AG04449 (cell line): ENCODE data around the gene SLX4IP.

Experiments
- CTCF ChIA-PET: fragments of 350-600 bp; formaldehyde crosslinking; extraction: SDS; loops from one replicate; lab custom pipeline; 2021; ENCODE audit warnings: antibody characterized with exemption; lab: Yijun Ruan, JAX
- POLR2A ChIA-PET: fragments of 400-600, 350-600 bp; formaldehyde crosslinking; extraction: SDS; loops from one replicate; lab custom pipeline; 2020; ENCODE audit warnings: antibody characterized with exemption, inconsistent platforms; lab: Yijun Ruan, JAX
- DNase-seq: peaks from one replicate; pipeline ENCODE4 v3.0.0-alpha.2; 2010; ENCODE audit warnings: low read depth, low spot score
- H3K4me3 ChIP-seq: 2 replicates; pipeline ENCODE4 v1.5.1; 2011; ENCODE audit warnings: low read depth, mild to moderate bottlenecking, control low read depth, low read length
- CTCF ChIP-seq: IDR thresholded peaks from one replicate; pipeline ENCODE4 v1.5.1; 2011; ENCODE audit warnings: mild to moderate bottlenecking, moderate library complexity, low read length, control low read depth, inconsistent platforms; ENCODE audit not compliant: insufficient read depth; ENCODE audit errors: missing control alignments

The SLX4IP gene

GRCh38 chr20:10472871-10473270 is 37.8 kb downstream of the SLX4IP start:
- H3K4me3 ChIP-seq: no peak overlapping the region
- DNase-seq: no peak
- TF ChIP-seq CTCF: no peak
- POLR2A ChIA-PET: no interaction called here
- CTCF ChIA-PET: interaction anchor here (0.7 to 1.0 kb wide), 2 partner anchors 9 to 63 kb away, joined by 3 to 4 read pairs; no protein-coding TSS in a partner anchor

- ChIA-PET CTCF (interaction anchor here (1.4 to 1.5 kb wide), 2 partner anchors 60 to 62 kb away, joined by 3 to 4 read pairs; no protein-coding TSS in a partner anchor), POLR2A (no interaction called here)
Measured at GRCh38 chr20:10474606-10475184, 39.6 kb downstream of the SLX4IP start.

GRCh38 chr20:10475225-10475624 is 40.1 kb downstream of the SLX4IP start:
- no peak overlapping the region for H3K4me3 ChIP-seq
- ChIA-PET CTCF (interaction anchor here (1.4 to 1.5 kb wide), 2 partner anchors 60 to 61 kb away, joined by 3 to 4 read pairs; no protein-coding TSS in a partner anchor), POLR2A (no interaction called here)
- DNase-seq: no peak
- no peak for TF ChIP-seq CTCF

More at GRCh38 chr20:10474606-10475184, 39.6 kb downstream of the SLX4IP start:
- no peak for TF ChIP-seq CTCF
- H3K4me3 ChIP-seq: no peak overlapping the region
- no peak for DNase-seq

- no peak for TF ChIP-seq CTCF
- ChIA-PET CTCF (no interaction called here), POLR2A (no interaction called here)
- no peak for DNase-seq
- H3K4me3 ChIP-seq: no peak overlapping the region
Measured at GRCh38 chr20:10476319-10476724, 41.2 kb downstream of the SLX4IP start.

- ChIA-PET CTCF (interaction anchor here (0.6 to 0.9 kb wide), 2 partner anchors 9 to 11 kb away, joined by 3 to 4 read pairs; no protein-coding TSS in a partner anchor), POLR2A (no interaction called here)
- no peak overlapping the region for H3K4me3 ChIP-seq
- TF ChIP-seq CTCF: no peak
- no peak for DNase-seq
Measured at GRCh38 chr20:10478205-10478604, 43.1 kb downstream of the SLX4IP start.

- CTCF ChIA-PET: interaction anchor here (0.6 kb wide), 1 partner anchor 10 kb away, joined by 3 read pairs; no protein-coding TSS in a partner anchor
- no peak for DNase-seq
- POLR2A ChIA-PET: interaction anchor here (0.6 kb wide), 1 partner anchor 266 kb away, joined by 3 read pairs; no protein-coding TSS in a partner anchor
Measured at GRCh38 chr20:10478930-10479329, 43.8 kb downstream of the SLX4IP start.

More at GRCh38 chr20:10478930-10479329, 43.8 kb downstream of the SLX4IP start:
- no peak for TF ChIP-seq CTCF
- no peak overlapping the region for H3K4me3 ChIP-seq
